ENCODE measurements around the gene NUBP2. TPM values are rescaled to one million over a fixed set of nuclear protein-coding genes. Genes with fewer than 3 reads are reported as not detected.

NUBP2 gene
- total RNA-seq, 2 donors from 2014 or later, result 32.6 to 58.8 TPM

- Mint-ChIP-seq H3K4me3 (peak overlapping the region; percentile 89), H3K27me3 (no peaks in the 10 kb centered on the region), H3K27ac (peak overlapping the region; percentile 67), H3K9me3 (no peaks in the 10 kb centered on the region), H3K36me3 (ENCODE audit: low read depth) (peaks cover 14% of the 10 kb centered on the region), H3K4me1 (no peaks in the 10 kb centered on the region)
- no peak for ATAC-seq (replicated peaks)
Measured at GRCh38 chr16:1781254-1781653, 1.5 kb upstream of the NUBP2 start.

DNA sequence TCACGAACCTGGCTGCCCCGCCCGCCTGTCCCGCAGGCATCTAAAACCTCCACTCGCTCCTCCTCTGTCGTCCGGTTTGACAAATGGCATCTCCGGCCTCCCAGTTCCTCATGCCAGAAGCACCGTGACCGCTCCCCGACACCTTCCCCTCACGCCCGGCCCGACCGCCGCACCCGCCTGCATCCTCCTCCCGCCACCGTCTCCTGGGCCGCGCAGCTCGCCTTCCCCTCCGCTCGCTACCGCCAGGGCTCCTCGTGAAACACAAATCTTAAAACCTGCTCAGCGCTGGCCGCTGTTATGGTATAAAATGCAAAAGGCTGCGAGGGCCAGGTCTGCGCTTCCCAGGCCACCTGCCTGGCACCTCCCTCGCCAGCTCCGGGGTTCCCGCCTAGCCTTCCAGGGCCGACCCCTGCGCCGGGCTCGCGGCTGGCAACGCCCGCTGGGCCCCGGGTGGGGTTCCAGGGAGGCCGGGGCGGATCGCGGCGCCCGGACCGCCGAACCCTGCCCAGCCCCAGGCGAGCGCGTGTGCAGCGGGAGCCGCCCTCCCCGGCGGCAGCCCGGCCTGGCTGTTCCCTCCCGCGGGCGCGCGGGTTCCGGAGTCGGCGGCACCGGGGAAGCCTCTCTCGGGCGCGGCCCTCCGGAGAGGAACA, 877 bp upstream of the NUBP2 start:
- Mint-ChIP-seq H3K9me3 (no peaks in the 10 kb centered on the region), H3K4me3 (peak overlapping the region; percentile 89), H3K4me1 (no peaks in the 10 kb centered on the region), H3K27ac (peak overlapping the region; percentile 67), H3K36me3 (ENCODE audit: low read depth) (peaks cover 14% of the 10 kb centered on the region), H3K27me3 (no peaks in the 10 kb centered on the region)
- no peak for ATAC-seq (replicated peaks)

DNA sequence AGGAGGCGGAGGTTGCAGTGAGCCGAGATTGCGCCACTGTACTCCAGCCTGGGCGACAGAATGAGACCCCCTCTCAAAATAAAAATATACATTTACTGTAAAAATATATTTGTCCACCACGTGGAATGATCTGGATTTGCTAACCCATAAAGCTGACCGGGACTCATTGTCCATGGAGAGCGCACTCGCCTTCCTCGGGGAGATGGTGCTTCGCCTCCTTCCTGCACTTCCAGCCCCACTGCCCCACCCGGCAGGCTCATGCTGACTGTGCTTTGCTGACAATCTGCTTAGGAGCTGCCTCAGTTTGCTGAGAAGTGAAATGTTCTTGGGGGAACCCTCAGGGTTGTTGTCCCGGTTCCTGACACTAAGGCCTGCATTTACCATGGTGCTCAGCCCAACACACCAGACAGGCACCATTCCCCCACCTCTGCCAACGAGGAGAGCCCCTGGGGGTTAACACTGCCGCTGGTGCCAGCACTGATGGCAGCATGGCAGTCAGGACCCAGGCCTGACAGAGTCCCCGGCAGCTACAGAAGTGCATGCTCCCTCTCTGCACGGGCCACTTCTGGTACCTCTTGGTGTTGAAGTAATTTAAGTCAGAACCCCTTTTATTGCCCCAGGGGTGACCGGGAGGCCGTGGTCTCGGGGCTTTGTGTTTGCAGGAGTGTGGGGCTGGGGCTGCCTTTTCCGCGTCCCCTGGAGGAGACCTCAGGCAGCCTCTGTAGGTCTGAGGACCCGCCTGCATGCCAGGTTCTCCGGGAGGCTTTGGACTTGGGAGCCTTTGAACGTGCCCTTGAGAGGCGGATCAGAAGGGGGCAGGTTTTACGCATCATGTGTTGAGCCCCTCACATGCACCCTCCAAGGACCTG, 2.5 kb downstream of the NUBP2 start:
- H3K27ac Mint-ChIP-seq, result no peak overlapping the region
- no peak for ATAC-seq (replicated peaks)

DNA sequence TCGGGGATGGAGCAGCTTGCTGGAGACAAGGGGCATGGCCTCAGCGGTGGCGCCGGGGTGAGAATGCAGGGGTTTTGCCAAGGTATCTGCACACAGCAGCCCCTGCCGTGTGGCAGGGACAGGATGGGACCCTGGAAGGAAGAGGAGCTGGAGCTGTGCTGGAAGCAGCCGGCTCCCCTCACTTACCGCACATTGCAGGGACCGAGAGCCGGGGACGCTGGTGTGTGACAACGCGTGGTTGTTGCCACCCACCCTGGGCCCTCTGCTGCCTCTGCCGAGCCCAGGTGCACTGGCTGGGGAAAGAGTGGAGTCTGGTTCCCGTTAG, 3.0 kb downstream of the NUBP2 start:
- Mint-ChIP-seq H3K9me3 (no peaks in the 10 kb centered on the region), H3K27me3 (no peaks in the 10 kb centered on the region), H3K4me3 (no peak overlapping the region), H3K27ac (no peak overlapping the region), H3K36me3 (ENCODE audit: low read depth) (peaks cover 20% of the 10 kb centered on the region), H3K4me1 (peaks cover 3% of the 10 kb centered on the region)
- no peak for ATAC-seq (replicated peaks)

More for the DNA sequence above, 2.5 kb downstream of the NUBP2 start:
- H3K36me3 Mint-ChIP-seq (ENCODE audit: low read depth), result peaks cover 21% of the 10 kb centered on the region
- H3K4me3 Mint-ChIP-seq, result peak overlapping the region; percentile 50
- H3K4me1 Mint-ChIP-seq, result peaks cover 3% of the 10 kb centered on the region
- H3K9me3 Mint-ChIP-seq, result no peaks in the 10 kb centered on the region
- H3K27me3 Mint-ChIP-seq, result no peaks in the 10 kb centered on the region

DNA sequence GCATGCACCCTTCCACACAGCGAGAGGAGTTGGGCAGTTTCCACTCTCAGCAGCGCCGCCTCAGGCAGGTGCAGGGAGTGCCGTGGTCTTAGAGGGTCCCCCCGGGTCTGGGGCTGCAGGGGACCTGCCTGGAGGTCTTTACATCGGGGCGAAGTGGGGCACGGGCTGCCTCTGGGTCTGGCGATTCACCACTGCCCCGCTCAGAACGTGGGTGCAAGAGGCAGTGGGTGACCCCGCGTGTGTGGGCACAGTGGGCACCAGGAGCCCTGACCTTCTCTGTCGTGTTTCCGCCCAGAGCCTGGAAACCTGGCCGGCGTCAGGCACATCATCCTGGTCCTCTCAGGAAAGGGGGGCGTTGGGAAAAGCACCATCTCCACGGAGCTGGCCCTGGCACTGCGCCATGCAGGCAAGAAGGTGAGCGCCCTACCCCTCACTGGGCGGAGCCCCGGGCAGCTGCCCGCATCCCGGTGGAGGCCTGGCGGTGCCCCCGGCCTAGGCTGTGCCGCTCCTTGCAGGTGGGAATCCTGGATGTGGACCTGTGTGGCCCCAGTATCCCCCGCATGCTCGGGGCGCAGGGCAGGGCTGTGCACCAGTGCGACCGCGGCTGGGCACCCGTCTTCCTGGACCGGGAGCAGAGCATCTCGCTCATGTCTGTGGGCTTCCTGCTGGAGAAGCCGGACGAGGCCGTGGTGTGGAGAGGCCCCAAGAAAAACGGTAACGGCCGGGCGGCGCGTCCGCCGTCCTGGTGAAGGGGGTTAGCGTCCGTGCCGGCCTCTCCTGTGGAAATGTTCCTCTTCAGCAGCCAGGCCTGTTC, 3.7 kb downstream of the NUBP2 start:
- Mint-ChIP-seq H3K4me3 (no peak overlapping the region), H3K9me3 (no peaks in the 10 kb centered on the region), H3K4me1 (peaks cover 3% of the 10 kb centered on the region), H3K36me3 (ENCODE audit: low read depth) (peaks cover 13% of the 10 kb centered on the region), H3K27me3 (no peaks in the 10 kb centered on the region), H3K27ac (no peak overlapping the region)
- no peak for ATAC-seq (replicated peaks)

- H3K4me1 Mint-ChIP-seq, result peaks cover 3% of the 10 kb centered on the region
- peaks cover 13% of the 10 kb centered on the region for H3K36me3 Mint-ChIP-seq (ENCODE audit: low read depth)
- H3K27ac Mint-ChIP-seq, result no peak overlapping the region
- H3K27me3 Mint-ChIP-seq, result no peaks in the 10 kb centered on the region
- no peak for ATAC-seq (replicated peaks)
- H3K4me3 Mint-ChIP-seq, result no peak overlapping the region
- H3K9me3 Mint-ChIP-seq, result no peaks in the 10 kb centered on the region
Measured at GRCh38 chr16:1787056-1787321, 4.2 kb downstream of the NUBP2 start.

GRCh38 chr16:1787322-1788094, 4.7 kb downstream of the NUBP2 start:
- Mint-ChIP-seq H3K4me1 (peaks cover 3% of the 10 kb centered on the region), H3K36me3 (ENCODE audit: low read depth) (peaks cover 13% of the 10 kb centered on the region), H3K27me3 (no peaks in the 10 kb centered on the region), H3K4me3 (no peak overlapping the region), H3K9me3 (no peaks in the 10 kb centered on the region), H3K27ac (no peak overlapping the region)
- ATAC-seq (replicated peaks), result no peak

DNA sequence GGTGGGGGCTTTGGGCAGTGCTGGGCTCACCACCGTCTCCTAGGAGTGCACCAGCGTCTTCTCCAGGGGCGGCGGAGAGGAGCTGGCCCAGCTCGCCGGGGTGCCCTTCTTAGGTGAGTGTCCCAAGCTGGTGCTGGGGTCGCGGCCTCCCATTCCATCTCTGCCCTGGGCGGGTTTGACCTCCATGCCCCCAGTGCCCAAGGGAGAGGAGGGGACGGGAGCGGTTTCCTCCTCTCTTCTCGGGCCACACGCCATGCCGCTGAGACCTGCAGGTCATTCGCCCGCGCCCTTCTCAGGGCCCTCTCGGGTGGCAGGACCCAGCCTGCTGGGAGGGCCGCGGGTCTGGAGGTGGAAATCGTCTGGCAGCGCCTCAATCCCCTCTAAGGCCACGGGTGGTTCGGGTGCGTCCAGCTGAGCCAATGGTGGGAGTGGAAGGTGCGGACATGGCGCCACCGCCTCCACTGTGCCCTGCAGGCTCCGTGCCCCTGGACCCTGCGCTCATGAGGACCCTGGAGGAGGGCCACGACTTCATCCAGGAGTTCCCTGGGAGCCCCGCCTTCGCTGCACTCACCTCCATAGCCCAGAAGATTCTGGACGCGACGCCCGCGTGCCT, 5.4 kb downstream of the NUBP2 start:
- H3K4me3 Mint-ChIP-seq, result no peak overlapping the region
- H3K27me3 Mint-ChIP-seq, result no peaks in the 10 kb centered on the region
- H3K9me3 Mint-ChIP-seq, result no peaks in the 10 kb centered on the region
- no peak for ATAC-seq (replicated peaks)
- peaks cover 3% of the 10 kb centered on the region for H3K4me1 Mint-ChIP-seq
- peaks cover 13% of the 10 kb centered on the region for H3K36me3 Mint-ChIP-seq (ENCODE audit: low read depth)
- H3K27ac Mint-ChIP-seq, result no peak overlapping the region

DNA sequence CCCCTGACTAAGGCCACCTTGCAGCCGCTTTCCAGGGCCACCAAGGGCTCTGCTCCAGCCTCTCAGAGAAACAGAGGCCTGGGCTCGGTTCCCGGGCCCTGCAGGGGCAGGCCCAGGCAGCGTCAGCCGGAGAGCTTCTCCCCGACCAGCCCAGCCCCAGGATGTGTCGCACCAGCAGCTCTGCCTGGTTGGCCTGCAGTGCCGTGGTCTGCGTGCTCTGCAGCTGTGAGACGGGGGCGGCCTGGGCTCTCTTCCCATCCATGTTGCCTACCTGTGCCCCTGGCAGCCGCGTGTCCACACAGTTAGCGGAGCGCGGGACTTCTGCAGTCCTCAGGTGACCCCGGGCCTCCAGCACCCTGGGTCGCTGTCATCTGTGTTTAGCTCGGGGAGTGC, 5.9 kb downstream of the NUBP2 start:
- Mint-ChIP-seq H3K4me1 (peaks cover 3% of the 10 kb centered on the region), H3K4me3 (no peak overlapping the region), H3K36me3 (ENCODE audit: low read depth) (peaks cover 13% of the 10 kb centered on the region), H3K27me3 (no peaks in the 10 kb centered on the region), H3K9me3 (no peaks in the 10 kb centered on the region), H3K27ac (no peak overlapping the region)
- no peak for ATAC-seq (replicated peaks)

DNA sequence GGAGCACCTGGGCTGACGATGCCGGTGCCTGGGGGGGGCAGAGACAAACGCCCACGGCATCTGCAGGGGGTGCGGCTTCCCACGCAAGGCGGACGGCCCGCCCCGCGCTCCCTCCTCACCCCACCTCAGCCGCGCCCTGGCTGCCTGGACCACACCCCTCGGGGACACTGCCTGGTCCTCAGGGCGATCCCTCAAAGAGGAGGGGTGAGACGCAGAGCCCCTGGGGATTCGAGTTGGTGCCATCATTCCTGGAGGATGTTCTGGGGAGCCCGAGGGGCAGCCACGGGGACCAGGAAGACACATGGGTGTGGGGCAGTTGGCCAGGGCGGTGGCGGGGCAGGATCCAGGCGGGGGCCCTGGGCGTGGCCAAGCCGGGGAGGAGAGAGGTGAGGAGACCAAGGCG, 6.9 kb downstream of the NUBP2 start:
- Mint-ChIP-seq H3K36me3 (ENCODE audit: low read depth) (peaks cover 13% of the 10 kb centered on the region), H3K27me3 (no peaks in the 10 kb centered on the region)
- ATAC-seq (replicated peaks), result no peak

GRCh38 chr16:1790261-1790610, 7.5 kb downstream of the NUBP2 start:
- no peak overlapping the region for H3K4me3 Mint-ChIP-seq

More for the DNA sequence above, 6.9 kb downstream of the NUBP2 start:
- Mint-ChIP-seq H3K4me3 (no peak overlapping the region), H3K4me1 (peaks cover 3% of the 10 kb centered on the region), H3K27ac (no peak overlapping the region), H3K9me3 (no peaks in the 10 kb centered on the region)

DNA sequence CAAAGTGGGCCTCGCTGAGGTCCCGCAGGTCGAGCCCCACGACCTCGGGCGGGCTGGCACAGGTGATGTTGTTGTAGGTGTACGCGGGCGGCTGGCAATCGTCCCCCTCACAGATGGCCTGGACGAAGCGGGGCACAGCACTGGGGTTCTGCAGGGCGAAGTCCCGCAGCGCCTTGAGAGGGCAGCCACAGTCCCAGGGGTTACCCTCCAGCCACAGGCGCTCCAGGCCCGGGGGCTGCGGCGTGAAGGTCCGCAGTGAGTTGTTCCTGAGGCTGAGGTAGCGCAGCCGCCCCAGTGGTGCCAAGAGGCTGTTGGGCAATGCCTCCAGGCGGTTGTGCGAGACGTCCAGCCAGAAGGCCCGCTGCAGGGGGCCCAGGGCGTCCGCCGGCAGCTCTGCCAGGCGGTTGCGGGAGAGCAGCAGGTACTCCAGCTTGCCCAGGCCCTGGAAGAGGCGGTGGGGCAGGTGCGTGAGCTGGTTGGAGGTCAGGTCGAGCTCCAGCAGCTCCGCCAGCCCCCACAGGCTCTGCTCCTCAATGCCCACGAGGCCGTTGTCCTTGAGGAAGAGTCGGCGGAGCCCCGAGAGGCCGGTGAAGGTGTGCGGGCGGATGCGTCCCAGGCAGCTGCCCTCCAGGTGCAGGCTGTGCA, 8.0 kb downstream of the NUBP2 start:
- peaks cover 7% of the 10 kb centered on the region for H3K36me3 Mint-ChIP-seq (ENCODE audit: low read depth)
- no peak overlapping the region for H3K4me3 Mint-ChIP-seq
- no peaks in the 10 kb centered on the region for H3K27me3 Mint-ChIP-seq
- no peaks in the 10 kb centered on the region for H3K9me3 Mint-ChIP-seq
- no peak for ATAC-seq (replicated peaks)
- H3K4me1 Mint-ChIP-seq, result peaks cover 3% of the 10 kb centered on the region
- no peak overlapping the region for H3K27ac Mint-ChIP-seq

More at GRCh38 chr16:1790261-1790610, 7.5 kb downstream of the NUBP2 start:
- Mint-ChIP-seq H3K9me3 (no peaks in the 10 kb centered on the region), H3K27ac (no peak overlapping the region), H3K27me3 (no peaks in the 10 kb centered on the region), H3K36me3 (ENCODE audit: low read depth) (peaks cover 9% of the 10 kb centered on the region), H3K4me1 (peaks cover 3% of the 10 kb centered on the region)
- no peak for ATAC-seq (replicated peaks)

GRCh38 chr16:1791256-1791942, 8.6 kb downstream of the NUBP2 start:
- no peak overlapping the region for H3K4me3 Mint-ChIP-seq
- H3K36me3 Mint-ChIP-seq (ENCODE audit: low read depth), result peaks cover 7% of the 10 kb centered on the region
- H3K27me3 Mint-ChIP-seq, result no peaks in the 10 kb centered on the region
- no peak for ATAC-seq (replicated peaks)
- H3K9me3 Mint-ChIP-seq, result no peaks in the 10 kb centered on the region
- peaks cover 3% of the 10 kb centered on the region for H3K4me1 Mint-ChIP-seq
- H3K27ac Mint-ChIP-seq, result no peak overlapping the region

Measured in activated T-helper 17 cell treated with anti-CD3 and anti-CD28 coated beads, Interleukin-2, amount 50 U/mL, for 72 hours (primary cell).